ENCODE measurements around the gene ZCCHC24. TPM values are rescaled to one million over a fixed set of nuclear protein-coding genes. Genes with fewer than 3 reads are reported as not detected.

ZCCHC24 gene
- total RNA-seq, 2 experiments from 2014 or later: 0.98 to 2.2 TPM

GRCh38 chr10:79443338-79444198 lies 1.9 kb downstream of the ZCCHC24 start:
- Histone ChIP-seq H3K9me3 (ENCODE audit: low read length) (no peaks in the 10 kb centered on the region), H4K20me1 (ENCODE audit: insufficient read depth, low read length) (no peaks in the 10 kb centered on the region; the same call in 1 of the 2 replicates), H2AFZ (ENCODE audit: low read length) (no peak overlapping the region), H3K36me3 (ENCODE audit: insufficient read depth, low read length) (no peaks in the 10 kb centered on the region), H3K4me1 (ENCODE audit: insufficient read depth, low read length, poor library complexity, severe bottlenecking) (peaks cover 13% of the 10 kb centered on the region), H3K79me2 (ENCODE audit: insufficient read depth, low read depth, low read length) (no peaks in the 10 kb centered on the region), H3K27ac (ENCODE audit: low read depth, low read length, poor library complexity, severe bottlenecking) (no peak overlapping the region), H3K9me2 (ENCODE audit: insufficient read depth, low read length) (no peaks in the 10 kb centered on the region), H3K4me2 (ENCODE audit: low read length) (peak overlapping the region; percentile 85), H3K4me3 (ENCODE audit: low read depth, low read length, poor library complexity, severe bottlenecking) (peak overlapping the region; percentile 71)
- ChIA-PET POLR2A (interaction anchor here (1.4 kb wide), 1 partner anchor 24 kb away, joined by 3 read pairs; no protein-coding TSS in a partner anchor), CTCF (ENCODE audit: unreplicated experiment) (no interaction called here)
- intact Hi-C loops (cut with micrococcal nuclease; ENCODE audit: unreplicated experiment): no loop called here
- no TSS peak for BruUV-seq (replicated peaks)
- TF ChIP-seq EZH2phosphoT487 (IDR thresholded peaks at IDR 0.05; ENCODE audit: borderline replicate concordance, low read depth, low read length) (no peak), CTCF (conservative IDR thresholded peaks at IDR 0.05; ENCODE audit: low read length) (no peak)
- no peak for DNase-seq (ENCODE audit: low spot score)

- Histone ChIP-seq H3K79me2 (ENCODE audit: insufficient read depth, low read depth, low read length) (no peaks in the 10 kb centered on the region), H3K9me3 (ENCODE audit: low read length) (no peaks in the 10 kb centered on the region), H2AFZ (ENCODE audit: low read length) (no peak overlapping the region), H3K4me3 (ENCODE audit: low read depth, low read length, poor library complexity, severe bottlenecking) (no peak overlapping the region), H3K4me1 (ENCODE audit: insufficient read depth, low read length, poor library complexity, severe bottlenecking) (peaks cover 13% of the 10 kb centered on the region), H3K27ac (ENCODE audit: low read depth, low read length, poor library complexity, severe bottlenecking) (no peak overlapping the region), H3K4me2 (ENCODE audit: low read length) (no peak overlapping the region), H4K20me1 (ENCODE audit: insufficient read depth, low read length) (no peaks in the 10 kb centered on the region; the same call in 1 of the 2 replicates), H3K9me2 (ENCODE audit: insufficient read depth, low read length) (no peaks in the 10 kb centered on the region), H3K36me3 (ENCODE audit: insufficient read depth, low read length) (no peaks in the 10 kb centered on the region)
- TF ChIP-seq EZH2phosphoT487 (IDR thresholded peaks at IDR 0.05; ENCODE audit: borderline replicate concordance, low read depth, low read length): no peak
- no peak for TF ChIP-seq CTCF (conservative IDR thresholded peaks at IDR 0.05; ENCODE audit: low read length)
- CTCF ChIA-PET (ENCODE audit: unreplicated experiment): interaction anchor here (0.6 kb wide), 1 partner anchor 69 kb away, joined by 4 read pairs; no protein-coding TSS in a partner anchor
- POLR2A ChIA-PET: no interaction called here
- intact Hi-C loops (cut with micrococcal nuclease; ENCODE audit: unreplicated experiment): no loop called here
- no TSS peak for BruUV-seq (replicated peaks)
- DNase-seq (ENCODE audit: low spot score): no peak
Measured at GRCh38 chr10:79442171-79443040, 3.0 kb downstream of the ZCCHC24 start.

Data from OCI-LY7 (cell line).